Endothelial cell of umbilical vein (primary cell): ENCODE measurements around the gene SMIM14. TPM values are rescaled to one million over a fixed set of nuclear protein-coding genes. Genes with fewer than 3 reads are reported as not detected.

Experiments used
- BruUV-seq: library from RNA; stranded (reverse); fragments of 400-500 nt; replicated peaks from 2 replicates; lab custom pipeline; 2021; lab: Mats Ljungman, UMichigan
- CTCF ChIA-PET: fragments of 300-600, 350-600 bp; sonication (Branson Sonifier 250); formaldehyde crosslinking; loops from one replicate; lab custom pipeline; 2021; ENCODE audit warnings: antibody characterized with exemption, inconsistent platforms; lab: Charles Lee
- POLR2A ChIA-PET: fragments of 300-600, 350-600 bp; sonication (Branson Sonifier 250); formaldehyde crosslinking; loops from one replicate; lab custom pipeline; 2021; ENCODE audit warnings: antibody characterized with exemption, inconsistent platforms; lab: Charles Lee
- DNase-seq: peaks from one replicate; pipeline ENCODE4 v3.0.0-alpha.2; 2011; ENCODE audit warnings: low read depth, low spot score
- FAIRE-seq: peaks from 2 replicates; lab custom pipeline; 2011; peaks lifted over from hg19 to GRCh38; lab: Jason Lieb, UNC
- H2AFZ ChIP-seq: 2 replicates; pipeline ENCODE4 v1.6.0; 2012; ENCODE audit warnings: low read depth, low read length, control low read depth, inconsistent platforms
- H3K27ac ChIP-seq: 2 replicates; pipeline ENCODE4 v1.5.1; 2011; ENCODE audit warnings: low read depth, mild to moderate bottlenecking, control low read depth, low read length, moderate library complexity; ENCODE audit not compliant: insufficient read depth
- H3K27me3 ChIP-seq, 2 experiments: 2 replicates each; pipeline versions ENCODE4 v1.6.0 to v1.6.1; 2011; ENCODE audit warnings: low read length in 2 of 2, mixed read lengths in 1 of 2; ENCODE audit not compliant: control insufficient read depth in 2 of 2, insufficient read depth in 2 of 2
- H3K36me3 ChIP-seq, 2 experiments: 2 replicates in 1 of 2; 3 replicates in 1 of 2; pipeline ENCODE4 v1.5.1; 2011; ENCODE audit warnings: low read length in 2 of 2, mild to moderate bottlenecking in 1 of 2, moderate library complexity in 1 of 2; ENCODE audit not compliant: control insufficient read depth in 2 of 2, insufficient read depth in 2 of 2; ENCODE audit errors: extremely low read depth in 1 of 2
- H3K4me1 ChIP-seq: 3 replicates; pipeline ENCODE4 v1.5.1; 2011; ENCODE audit warnings: mild to moderate bottlenecking, low read length; ENCODE audit not compliant: control insufficient read depth, insufficient read depth; ENCODE audit errors: extremely low read depth
- H3K4me2 ChIP-seq: 2 replicates; pipeline ENCODE4 v1.6.1; 2011; ENCODE audit warnings: low read length, control low read depth, mixed read lengths; ENCODE audit not compliant: insufficient read depth
- H3K4me3 ChIP-seq, 3 experiments: fragments of 200-600 bp in 1 of 3; sonication (generic), shearing (Covaris generic) in 1 of 3; replicated peaks in 1 of 3; 2 replicates each; pipeline ENCODE4 v1.5.1; 2011 to 2016; ENCODE audit warnings: control low read depth in 3 of 3, low read length in 3 of 3, mild to moderate bottlenecking in 2 of 3, inconsistent platforms in 1 of 3, low read depth in 1 of 3, moderate library complexity in 1 of 3; ENCODE audit not compliant: insufficient read depth in 1 of 3
- H3K79me2 ChIP-seq: 2 replicates; pipeline ENCODE4 v1.6.0; 2012; ENCODE audit warnings: low read length, inconsistent platforms; ENCODE audit not compliant: control insufficient read depth, insufficient read depth
- H3K9ac ChIP-seq: replicated peaks from 2 replicates; pipeline ENCODE3; 2011; ENCODE audit warnings: low read length, control low read depth; ENCODE audit not compliant: insufficient read depth; ENCODE audit errors: extremely low read depth
- H3K9me1 ChIP-seq: replicated peaks from 3 replicates; pipeline ENCODE4 v1.6.0; 2011; ENCODE audit warnings: mild to moderate bottlenecking, low read length; ENCODE audit not compliant: control insufficient read depth, insufficient read depth; ENCODE audit errors: extremely low read depth
- H3K9me3 ChIP-seq: replicated peaks from 2 replicates; pipeline ENCODE4 v1.5.1; 2012; ENCODE audit warnings: low read length, inconsistent platforms; ENCODE audit not compliant: control insufficient read depth, insufficient read depth
- H4K20me1 ChIP-seq: replicated peaks from 2 replicates; pipeline ENCODE3; 2011; ENCODE audit warnings: mild to moderate bottlenecking, low read length; ENCODE audit not compliant: control insufficient read depth, insufficient read depth; ENCODE audit errors: extremely low read depth
- CTCF ChIP-seq, 2 donors: IDR thresholded peaks; 1 replicate in 1 of 2; 2 replicates in 1 of 2; pipeline ENCODE4 v1.5.1; 2011; ENCODE audit warnings: low read length in 2 of 2, mild to moderate bottlenecking in 2 of 2, moderate library complexity in 2 of 2, control low read depth in 1 of 2, inconsistent platforms in 1 of 2, low read depth in 1 of 2; ENCODE audit not compliant: insufficient read depth in 1 of 2; ENCODE audit errors: extremely low read depth in 1 of 2
- POLR2A ChIP-seq: IDR thresholded peaks from 2 replicates; pipeline ENCODE4 v1.6.1; 2012; ENCODE audit warnings: low read depth, mild to moderate bottlenecking, control low read depth, low read length
- dilution Hi-C: fragments of 300-500 bp; cut with MboI; formaldehyde crosslinking; loops from one replicate; pipeline ENCODE4 v1.15.0; 2019; ENCODE audit warnings: low sequenced_read_pairs; ENCODE audit not compliant: extremely low pct_ligation_motif_present
- intact Hi-C: fragments of 100-400 bp; cut with micrococcal nuclease; formaldehyde crosslinking; loops from one replicate; pipeline ENCODE4 v1.10.0; 2022
- polyA plus RNA-seq, 4 experiments: library from polyadenylated mRNA; depleted of rRNA in 3 of 4; stranded (reverse) in 3 of 4; unstranded in 1 of 4; fragments of >200 nt; gene quantifications; 2 replicates each; pipeline versions ENCODE4 v1.2.1 to v1.2.3, GENCODE V29; 2011 to 2012; ENCODE audit warnings: missing spikeins in 1 of 4
- total RNA-seq: library from RNA; stranded (reverse); gene quantifications from 2 replicates; pipeline ENCODE4 v1.2.3, GENCODE V29; 2021

The SMIM14 gene
- total and polyA plus RNA-seq, 2 donors (not counting 3 experiments of a cell fraction or from before 2014, with no cell fraction given), result 12.3 to 15.4 TPM

GRCh38 chr4:39526765-39527295 is 111.8 kb downstream of the SMIM14 start:
- CTCF ChIA-PET, result interaction anchor here (0.7 to 2.3 kb wide), 9 partner anchors 21 to 171 kb away, joined by 3 to 11 read pairs (median 4); partner anchors contain the start of genes SMIM14 and UBE2K
- Histone ChIP-seq H3K36me3 (no peaks in the 10 kb centered on the region), H3K4me1 (peaks cover 16% of the 10 kb centered on the region), H3K9me1 (no peaks in the 10 kb centered on the region), H3K79me2 (peaks cover 48% of the 10 kb centered on the region), H3K9me3 (no peaks in the 10 kb centered on the region), H3K27me3 (no peaks in the 10 kb centered on the region), H3K4me3 (peak overlapping the region; percentile 50 to 92 (median 60)), H3K27ac (peak overlapping the region; percentile 90), H3K4me2 (peak overlapping the region; percentile 90), H2AFZ (peak overlapping the region; percentile 64), H3K9ac (peak overlapping the region; percentile 73), H4K20me1 (no peaks in the 10 kb centered on the region)
- TF ChIP-seq POLR2A (no peak), CTCF (IDR thresholded peaks at IDR 0.05; ENCODE audit: extremely low read depth in 1 of 2, insufficient read depth in 1 of 2, low read depth in 1 of 2, low read length in 2 of 2) (no peak)
- dilution Hi-C loops, result no loop called here
- POLR2A ChIA-PET, result interaction anchor here (0.5 to 3.7 kb wide), 8 partner anchors 15 to 790 kb away, joined by 3 to 42 read pairs (median 4); partner anchors contain the start of genes LIAS, RPL9, SMIM14 and UBE2K
- BruUV-seq, result TSS peak; percentile 65
- no peak for FAIRE-seq
- intact Hi-C loops, result loop anchor here (1.0 to 10.0 kb wide), 6 partner anchors 95 to 790 kb away; partner anchors contain the start of genes PDS5A and UBE2K
- DNase-seq, result no peak
